CD4-positive, alpha-beta T cell treated with Interleukin-2 at 100 ng/mL for 4 hours (primary cell): ENCODE measurements around the gene SH3RF3.

Source experiments
- DNase-seq: peaks from one replicate; pipeline ENCODE4 v3.0.0-alpha.2; 2020; ENCODE audit warnings: low spot score

Gene SH3RF3

DNA sequence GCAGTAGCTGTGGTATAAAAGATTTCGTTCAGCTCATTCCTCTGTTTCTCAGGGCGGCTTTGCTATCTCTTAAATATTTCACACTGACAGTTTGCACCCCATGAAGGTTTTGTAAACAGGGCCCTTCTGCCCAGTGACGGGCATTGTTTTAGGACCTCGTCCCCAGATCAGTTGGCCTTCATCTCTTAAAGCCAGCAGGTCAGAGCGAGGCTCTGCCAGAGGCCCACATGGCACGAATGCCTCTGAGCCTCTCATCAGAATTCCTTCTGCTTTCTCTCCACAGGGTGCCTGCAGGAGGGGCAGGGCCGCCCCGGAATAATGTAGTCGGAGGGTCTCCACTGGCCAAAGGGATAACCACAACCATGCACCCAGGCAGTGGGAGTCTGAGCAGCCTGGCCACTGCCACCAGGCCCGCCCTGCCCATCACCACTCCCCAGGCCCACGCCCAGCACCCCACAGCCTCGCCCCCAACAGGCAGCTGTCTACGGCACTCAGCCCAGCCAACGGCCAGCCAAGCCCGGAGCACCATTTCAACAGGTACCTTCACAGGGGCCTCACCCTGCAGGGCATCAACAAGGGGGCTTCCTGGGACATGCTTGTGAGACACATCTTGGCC, 307.7 kb downstream of the SH3RF3 start:
- DNase-seq: no peak

DNA sequence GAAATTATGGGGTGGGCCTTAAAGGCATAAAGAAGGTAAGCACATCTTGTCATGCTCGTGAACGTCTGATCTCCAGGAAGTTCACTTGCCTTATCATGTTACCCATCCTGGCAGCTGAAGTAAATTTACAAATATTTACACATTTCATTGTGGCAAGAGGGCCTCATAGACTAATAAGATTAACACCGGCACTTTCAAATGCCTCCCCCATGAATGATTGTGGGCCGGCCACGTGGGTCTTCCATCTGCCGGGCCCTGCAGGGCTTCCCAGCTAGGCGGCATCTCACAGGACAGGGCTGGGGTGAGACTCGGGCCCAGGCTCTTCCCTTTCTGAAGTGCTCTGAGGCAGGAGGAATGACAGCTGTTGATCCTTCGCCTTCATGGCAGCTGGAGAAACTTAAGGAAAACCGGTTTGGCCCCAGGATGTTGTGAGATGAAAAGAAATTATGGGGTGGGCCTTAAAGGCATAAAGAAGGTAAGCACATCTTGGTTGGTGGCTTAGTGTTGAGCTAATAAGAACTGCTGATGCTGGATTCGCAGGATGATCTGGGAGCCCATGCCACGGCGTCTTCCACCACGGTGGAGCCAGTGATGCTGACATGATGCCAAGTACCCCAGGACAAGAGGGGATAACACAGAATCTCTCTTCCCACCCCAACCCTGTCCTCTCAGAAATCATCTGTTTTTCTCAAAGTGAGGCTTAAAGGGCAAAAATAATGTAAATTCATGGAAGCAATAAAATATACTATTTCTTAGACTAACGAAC, 308.5 kb downstream of the SH3RF3 start:
- no peak for DNase-seq

DNA sequence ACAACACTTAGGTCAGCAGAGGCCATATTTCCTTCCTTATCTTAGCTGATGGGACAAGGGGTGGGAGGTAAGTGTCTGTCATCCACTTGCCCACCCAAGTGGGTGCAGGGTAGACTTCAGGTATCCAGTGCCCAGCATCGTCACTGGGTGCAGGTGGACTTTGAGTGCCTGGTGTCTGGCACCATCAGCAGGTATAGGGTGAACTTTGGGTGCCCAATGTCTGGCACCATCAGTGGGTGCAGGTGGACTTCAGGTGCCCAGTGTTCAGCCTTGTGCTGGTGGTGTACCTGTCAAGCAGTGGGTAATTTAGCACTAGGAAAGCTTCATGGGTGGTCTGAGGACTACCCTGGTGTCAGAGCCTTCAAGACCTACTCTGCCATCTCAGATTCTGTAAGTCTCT, 309.1 kb downstream of the SH3RF3 start:
- no peak for DNase-seq

DNA sequence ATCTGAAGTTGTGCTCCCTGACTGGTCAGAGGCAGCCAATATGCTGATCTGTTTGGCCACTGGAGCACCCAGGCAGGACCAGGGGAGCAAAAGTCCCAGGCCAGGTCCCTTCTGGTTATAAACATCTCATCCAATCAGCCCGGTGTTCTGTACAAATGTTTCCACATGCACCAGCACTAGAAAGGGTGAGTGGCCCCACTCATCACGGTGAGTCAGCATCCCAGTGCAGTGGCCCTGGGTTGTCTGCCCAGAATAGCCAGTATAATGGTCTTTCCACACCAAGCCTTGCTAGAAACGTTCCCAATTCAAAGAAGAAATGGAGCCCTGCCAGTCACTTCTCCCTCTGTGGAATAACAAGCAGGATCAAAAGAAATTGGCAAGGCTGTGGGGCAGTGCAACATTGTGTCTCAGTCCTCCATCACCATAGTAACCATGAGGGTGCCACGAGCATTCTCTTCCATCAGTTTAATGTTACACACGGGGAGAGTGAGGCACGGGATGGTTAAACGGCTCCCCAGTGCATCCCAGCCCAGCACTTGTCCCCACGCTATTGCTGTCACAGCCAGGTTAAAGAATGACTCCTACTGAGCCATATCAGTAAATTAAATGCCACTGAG, 309.9 kb downstream of the SH3RF3 start:
- no peak for DNase-seq

DNA sequence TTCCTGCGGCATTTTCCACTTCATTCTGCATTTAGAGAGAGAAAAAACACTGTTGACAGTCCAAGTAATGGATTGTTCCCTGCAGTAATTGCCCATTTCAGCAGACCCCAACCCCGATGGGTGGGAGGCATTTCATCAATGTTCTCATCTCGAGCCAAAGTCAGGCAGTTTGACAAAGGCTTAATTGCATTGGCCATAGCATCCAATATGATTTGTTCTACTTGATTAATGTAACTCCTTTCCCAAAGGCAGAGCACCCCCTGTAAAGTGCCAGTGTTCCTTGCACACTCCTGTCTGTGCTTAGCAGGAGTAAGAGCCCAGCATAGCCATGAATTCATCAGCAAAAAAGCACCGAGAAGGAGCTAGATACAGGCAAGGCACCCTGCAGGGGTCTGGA, 310.4 kb downstream of the SH3RF3 start:
- no peak for DNase-seq

DNA sequence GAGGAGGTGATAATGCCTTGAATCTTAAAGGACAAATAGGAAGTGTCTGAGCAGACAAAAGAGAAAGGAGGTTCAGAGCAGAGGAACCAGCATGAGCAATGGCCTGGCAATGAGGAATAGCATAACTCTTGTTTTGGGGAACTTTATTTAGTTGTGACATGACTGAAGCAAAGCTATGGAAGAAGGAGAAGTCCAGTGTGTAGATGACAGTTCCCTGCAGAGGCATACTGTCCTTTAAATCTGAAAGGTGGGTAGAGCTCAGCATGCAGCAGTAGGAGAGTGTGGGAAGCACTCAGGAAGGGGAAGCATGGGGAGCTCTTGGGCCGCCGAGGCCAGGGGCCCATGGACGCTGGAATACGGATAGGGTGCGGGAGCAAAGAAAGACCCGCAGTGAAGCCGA, 311.0 kb downstream of the SH3RF3 start:
- no peak for DNase-seq

DNA sequence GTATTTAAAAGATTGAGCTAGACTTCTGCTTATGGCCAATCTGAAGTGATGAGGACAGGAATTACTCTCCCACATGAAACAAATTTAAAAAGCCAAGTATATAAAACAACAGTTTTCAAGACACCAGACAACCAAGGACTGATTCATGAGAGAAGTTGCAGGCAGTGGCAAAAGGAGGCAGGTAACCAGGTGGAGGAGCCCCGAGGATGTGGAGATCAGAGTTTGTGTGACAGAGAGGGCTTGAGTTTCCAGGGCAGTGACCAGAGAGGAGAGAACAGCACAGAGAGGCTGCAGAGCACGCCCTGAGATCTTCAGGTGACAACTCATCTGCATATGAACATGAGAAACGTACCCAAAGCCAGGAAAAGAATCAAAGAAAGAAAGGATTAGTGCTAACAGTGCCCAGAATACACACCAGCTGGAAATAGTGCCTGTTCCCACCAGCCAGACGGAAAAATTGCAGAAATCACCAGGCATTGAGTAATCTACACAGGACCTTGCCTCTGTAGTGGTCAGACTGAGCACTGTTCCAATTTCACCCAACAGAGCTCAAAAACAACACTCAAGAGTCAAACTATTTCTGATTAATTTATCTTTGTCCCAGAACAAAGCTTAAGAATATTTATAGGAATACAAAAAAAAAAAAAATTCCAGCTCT, 311.6 kb downstream of the SH3RF3 start:
- DNase-seq: no peak

DNA sequence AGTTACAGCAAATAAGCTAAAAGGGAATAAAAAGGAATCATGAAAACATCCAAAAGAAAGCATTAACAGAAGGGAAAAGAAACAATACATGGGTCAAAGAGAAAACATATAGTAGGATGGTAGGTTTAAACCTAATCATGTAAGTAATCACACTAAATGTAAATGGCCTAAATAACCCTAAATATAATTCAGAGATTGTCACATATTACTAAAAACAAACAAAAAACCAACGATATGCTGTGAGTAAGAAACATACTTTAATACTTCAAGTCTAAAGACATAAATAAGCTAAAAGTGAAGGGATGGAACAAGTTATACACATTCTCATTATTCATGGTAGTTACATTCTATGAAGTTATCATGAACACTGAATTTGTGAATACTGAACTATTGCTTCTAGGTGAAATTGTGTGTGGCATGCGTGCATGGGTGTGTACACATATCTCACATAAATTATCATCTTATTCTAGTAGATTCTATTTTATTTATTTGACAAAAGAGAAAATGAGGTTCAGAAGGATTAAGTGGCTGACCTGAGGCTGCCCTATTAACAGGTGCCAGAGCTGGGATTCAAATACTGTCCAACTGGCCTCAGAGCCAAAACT, 313.8 kb downstream of the SH3RF3 start:
- DNase-seq: no peak

DNA sequence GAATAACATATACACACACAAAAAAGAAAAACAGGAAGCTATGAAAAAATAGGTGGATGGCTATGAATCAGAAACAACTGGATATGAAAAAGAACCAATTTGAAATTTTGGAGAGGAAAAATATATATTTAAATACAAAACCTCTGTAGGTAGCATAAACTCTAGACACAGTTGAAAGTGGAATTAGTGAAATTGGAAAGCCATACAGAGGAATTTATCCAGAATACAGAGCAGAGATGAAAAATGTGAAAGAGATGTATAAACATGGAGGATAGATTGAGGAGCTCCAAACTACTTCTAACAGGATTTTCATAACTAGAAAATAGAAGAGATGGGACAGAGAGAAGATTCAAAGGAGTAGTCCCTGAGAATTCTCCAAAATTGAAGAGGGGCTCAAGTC, 315.9 kb downstream of the SH3RF3 start:
- no peak for DNase-seq

DNA sequence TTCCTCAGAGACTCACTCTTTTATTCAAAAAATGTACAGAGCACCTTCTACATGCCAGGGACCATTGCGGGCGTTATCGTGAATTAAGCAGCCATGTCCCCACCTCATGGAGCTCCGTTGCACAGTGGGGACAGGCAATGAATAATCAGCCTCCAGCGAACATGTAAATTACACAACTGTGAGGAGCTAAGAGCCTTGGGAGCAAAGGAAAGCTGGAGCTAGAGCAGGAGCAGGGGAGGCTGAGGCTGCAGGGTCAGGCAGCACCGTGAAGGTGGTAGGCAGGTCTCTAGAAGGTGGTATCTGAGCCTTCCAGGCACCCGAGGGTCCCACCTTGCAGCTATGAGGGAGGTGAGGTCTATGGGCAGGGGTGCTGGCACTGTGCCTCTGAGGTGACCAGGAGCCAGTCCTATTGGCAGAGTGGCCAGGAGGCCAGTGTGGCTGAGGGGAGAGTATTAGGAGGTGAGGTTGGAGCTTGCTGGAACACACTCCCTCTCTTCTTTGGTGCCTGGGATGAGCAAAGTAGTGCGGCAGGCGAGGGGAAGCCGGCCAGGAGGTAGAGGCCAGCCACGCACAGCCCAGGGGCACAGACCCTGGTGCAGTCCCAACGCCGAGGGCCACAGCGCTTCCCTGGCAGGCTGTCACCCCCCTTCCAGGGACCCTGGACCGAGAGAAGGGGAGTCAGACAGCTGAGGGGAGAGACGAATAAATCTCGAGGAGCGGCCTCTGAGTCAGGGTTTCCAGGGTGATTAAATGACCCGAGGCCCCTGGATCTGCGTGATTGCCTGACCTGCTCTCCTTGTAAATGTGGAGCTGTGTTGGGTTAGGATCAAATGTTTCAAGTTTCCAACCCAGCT, 317.5 kb downstream of the SH3RF3 start:
- DNase-seq: no peak

DNA sequence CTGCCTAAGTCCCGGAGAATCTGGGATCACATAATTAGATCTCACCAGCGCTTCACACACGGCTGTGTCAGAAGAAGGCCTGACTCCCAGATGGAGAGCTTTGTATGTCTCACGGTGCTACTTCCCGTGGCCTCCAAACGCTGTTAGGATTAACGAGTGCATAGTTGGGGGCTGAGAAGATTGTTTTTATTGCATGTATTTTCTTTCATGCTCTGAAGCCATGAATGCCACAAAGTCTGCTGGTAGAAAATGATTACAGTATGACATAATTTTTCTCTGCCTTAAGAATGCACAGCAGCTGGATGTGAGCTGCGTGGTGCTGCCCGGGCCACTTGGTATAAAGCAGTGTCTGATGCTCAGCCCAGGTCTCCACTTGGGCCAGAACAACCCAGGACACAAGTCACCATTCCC, 318.3 kb downstream of the SH3RF3 start:
- DNase-seq: no peak

DNA sequence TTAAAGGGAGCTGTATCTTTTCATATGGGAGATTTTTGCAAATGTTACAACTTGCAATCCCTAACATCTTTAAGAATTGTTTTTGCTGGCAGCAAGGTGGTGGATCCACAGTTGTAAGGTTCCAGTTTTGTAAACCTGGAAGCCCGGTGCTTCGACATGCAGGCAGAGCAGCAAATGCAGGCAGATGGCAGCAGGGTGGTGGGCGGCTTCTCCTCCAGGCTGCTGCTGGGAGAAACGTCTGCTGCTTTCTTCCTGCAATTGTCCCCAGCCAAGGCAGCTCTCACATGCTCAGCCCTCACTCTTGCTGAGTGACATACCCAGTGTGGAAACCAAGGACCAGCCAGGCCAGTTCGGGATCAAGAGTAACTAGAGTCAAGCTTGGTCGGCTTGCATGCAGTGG, 318.8 kb downstream of the SH3RF3 start:
- no peak for DNase-seq

DNA sequence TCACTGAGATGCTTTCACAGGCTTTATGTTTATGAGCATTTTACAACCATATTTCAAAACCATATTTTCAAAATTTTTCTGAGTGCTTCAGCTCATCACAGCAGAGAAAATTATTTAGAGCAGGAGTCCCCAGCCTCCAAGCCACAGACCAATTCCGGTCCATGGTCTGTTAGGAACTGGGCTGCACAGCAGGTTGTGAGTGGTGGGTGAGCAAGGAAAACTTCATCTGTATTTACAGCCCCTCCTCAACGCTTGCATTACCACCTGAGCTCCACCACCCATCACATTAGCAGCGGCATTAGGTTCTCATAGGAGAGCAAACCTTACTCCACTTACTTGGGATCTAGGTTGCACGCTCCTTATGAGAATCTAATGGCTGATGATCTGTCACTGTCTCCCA, 319.2 kb downstream of the SH3RF3 start:
- no peak for DNase-seq

DNA sequence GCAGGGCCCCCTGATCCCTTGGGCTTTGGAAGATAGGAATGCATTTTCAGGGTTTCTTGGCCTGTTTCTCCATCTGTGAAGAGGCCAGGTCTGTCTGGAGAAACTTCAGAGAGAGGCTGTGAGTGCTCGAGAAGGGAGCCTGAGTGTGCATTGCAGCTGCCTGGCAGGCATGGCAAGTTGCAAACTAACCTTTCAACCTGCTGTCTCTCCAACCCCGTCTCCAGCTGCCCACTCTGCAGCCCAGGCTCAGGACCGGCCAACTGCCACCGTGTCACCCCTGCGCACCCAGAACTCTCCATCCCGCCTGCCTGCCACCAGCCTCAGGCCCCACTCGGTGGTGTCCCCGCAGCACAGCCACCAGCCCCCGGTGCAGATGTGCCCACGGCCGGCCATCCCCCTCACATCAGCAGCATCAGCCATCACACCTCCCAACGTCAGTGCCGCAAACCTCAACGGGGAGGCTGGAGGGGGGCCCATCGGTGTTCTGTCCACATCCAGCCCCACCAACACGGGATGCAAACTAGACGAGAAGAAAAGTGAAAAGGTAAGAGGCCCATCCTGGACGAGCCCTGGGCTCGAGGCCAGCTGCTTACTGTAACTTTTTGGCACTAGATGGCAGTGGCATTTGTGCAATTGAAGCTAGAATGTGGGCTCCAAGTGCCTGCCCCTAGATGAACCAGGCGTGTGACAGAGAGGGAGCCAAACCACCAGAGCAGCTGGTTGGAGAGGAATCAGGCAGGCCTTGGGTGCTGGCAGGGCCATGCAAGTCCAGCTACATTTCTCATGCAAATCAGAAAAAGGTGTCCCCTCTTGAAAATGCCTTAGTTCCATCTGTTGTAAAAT, 320.2 kb downstream of the SH3RF3 start:
- DNase-seq: no peak

DNA sequence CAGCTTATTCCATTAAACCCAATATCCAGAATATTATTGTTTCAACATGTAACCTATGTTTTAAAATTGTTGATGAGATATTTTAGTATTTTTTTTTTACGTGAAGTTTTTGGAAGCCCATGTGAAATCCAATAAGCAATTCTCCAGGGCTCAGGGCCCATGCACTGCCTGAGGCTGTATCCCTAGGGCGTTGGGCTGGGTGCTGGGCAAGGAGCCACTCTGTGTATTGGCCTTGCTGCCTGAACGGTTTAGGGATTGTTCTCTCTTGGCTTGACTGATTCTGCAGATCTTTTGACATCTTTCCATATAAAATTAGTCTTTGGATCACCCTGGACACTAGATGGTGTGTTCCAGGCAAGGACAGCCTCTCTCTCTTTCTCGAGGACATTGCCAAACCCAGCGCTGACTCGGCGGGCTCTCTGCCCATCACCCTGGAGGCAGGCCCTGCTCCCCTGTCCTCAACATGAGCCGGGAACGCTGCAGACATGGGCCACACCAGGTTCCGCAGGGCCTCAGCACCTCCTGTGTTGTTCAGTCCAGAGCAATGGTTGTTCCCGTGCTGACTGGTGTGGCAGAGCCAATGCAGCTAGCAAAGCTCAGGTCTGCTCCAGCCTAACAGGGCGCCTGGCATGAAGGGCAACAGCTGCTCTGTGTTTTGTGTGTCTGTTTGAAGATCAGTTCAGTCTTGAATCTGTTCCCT, 321.7 kb downstream of the SH3RF3 start:
- no peak for DNase-seq

DNA sequence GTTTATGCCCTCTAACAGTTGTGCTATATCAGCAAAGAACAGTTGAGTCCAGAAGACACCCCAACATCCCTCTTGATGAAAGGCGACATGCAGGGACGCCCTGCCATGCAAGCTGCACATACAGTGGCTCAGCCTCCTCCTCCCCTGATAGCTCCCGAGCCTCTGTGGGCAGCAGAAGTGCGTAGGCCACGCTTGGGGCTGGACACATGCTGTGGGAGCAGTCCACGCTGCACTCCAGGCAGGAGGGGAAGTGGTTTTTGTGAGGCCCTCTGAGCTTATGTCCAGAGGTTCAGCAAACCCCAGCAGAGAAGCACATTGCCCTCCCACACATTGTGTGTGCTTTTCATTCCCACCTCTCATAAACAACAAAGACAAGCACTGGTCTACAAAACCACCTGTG, 322.7 kb downstream of the SH3RF3 start:
- no peak for DNase-seq

DNA sequence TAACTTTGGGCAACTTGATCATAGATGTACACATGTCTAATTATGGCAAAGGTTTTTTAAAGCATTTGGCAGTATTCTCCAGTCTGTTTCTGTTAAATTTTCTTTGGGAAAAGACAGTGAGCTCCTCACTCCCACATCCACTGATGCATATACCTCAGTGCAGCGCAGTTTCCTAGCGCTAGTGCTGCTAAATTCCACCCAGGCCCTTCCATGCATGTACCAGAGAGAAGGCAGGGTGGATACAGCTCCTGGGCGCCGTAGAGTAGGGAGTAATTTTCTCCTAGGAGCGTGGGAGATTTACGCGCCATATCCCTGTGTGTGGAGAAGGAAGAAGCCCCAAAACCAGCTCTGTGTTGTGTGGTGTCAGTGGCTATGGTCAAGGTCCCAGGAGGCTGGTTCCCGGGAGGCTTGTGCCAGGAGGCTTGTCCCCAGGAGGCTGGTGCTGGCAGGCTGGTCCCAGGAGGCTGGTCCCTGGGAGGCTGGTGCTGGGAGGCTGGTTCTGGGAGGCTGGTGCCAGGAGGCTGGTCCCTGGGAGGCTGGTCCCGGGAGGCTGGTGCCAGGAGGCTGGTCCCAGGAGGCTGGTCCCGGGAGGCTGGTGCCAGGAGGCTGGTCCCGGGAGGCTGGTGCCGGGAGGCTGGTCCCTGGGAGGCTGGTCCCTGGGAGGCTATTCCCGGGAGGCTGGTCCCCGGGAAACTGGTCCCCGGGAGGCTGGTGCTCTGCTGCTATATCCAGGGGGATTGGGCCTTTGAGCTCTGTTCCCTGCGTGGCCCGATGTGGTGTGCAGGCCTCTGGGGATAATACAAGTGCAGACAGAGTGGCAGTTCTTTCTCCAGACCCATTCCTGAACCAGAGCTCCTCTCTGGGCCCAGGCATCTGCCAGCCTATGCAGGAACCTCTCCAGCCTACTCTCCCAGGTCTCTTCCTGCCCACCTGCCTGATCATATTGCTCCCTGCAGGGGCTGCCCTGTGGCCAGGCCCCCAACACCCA, 323.6 kb downstream of the SH3RF3 start:
- DNase-seq: no peak

DNA sequence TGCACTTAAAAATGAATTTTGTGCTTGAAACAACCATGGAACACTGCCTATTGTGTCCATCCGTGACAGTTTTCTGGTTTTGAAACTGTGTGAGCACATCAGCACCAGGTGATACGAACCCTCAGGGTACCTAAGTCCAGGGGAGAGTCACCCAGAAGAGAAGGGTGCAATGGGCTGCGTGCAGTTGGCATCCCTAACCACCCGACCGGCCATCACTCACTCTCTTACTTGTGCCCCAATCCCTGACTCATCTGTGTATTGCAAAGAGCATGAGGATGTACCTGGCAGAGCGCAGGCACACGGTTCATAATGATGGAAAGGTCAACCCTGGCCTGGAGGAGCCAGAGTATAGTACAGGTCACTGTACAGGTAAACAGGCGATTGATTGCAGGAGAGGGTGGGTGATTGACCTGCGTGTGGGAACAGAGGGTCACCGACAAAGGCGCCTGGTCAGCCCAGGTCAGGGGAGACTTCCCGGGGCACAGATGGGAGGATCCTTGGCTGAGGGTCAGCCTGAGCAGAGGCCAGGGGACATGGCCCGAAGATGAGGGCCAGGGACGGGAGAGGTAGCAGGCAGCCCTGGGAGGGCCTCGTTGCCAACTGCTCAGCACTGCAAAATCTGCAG, 324.5 kb downstream of the SH3RF3 start:
- no peak for DNase-seq
